ENCODE measurements around the gene MEST. TPM values are rescaled to one million over a fixed set of nuclear protein-coding genes. Genes with fewer than 3 reads are reported as not detected.
"Not testable (repeated sequence)": the region's sequence is repeated elsewhere in the genome, so short reads cannot be mapped to it uniquely, and the experiment has no call there.

Gene MEST
- total RNA-seq, 1 donor from 2014 or later = 0.64 TPM

DNA sequence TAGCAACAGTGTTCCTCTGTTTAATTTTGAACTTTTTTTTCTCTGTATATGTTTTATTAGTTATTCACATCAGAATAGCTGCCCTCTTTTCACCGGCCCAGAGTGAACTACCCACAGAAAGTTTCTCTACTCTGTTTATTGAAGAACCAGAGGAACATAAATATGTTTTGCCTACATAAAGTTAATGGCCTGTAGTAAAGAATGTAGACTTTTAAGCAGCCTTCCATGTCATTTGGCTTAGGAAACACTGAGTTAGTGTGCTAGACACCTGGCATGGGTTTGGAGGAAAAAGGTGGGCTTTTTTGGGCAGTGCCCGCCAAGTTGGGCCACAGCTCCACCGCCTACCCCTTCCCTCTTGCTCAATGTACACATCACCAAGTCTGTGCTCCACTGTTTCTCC lies 8.9 kb upstream of the MEST start:
- DNase-seq (ENCODE audit: low read depth in 2 of 2) = no peak

DNA sequence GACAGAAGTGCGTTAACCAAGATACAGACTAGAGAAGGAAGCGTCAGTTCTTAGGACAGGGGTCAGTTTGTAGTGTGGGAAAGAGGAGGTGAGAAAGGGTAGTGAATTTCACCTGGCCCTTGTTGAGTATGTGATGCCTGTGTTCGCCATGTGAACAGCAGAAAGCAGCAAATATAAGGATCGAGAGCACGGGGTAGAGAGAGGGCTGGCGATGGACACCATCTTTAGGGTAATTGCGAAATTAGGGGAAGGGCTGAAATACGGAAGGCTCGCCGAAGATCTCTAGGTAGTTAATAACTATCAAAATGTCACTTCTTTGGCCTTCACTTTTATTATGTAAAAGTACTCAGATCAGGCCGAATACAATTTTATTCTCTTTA lies 6.2 kb upstream of the MEST start:
- DNase-seq (ENCODE audit: low read depth in 2 of 2) = no peak

DNA sequence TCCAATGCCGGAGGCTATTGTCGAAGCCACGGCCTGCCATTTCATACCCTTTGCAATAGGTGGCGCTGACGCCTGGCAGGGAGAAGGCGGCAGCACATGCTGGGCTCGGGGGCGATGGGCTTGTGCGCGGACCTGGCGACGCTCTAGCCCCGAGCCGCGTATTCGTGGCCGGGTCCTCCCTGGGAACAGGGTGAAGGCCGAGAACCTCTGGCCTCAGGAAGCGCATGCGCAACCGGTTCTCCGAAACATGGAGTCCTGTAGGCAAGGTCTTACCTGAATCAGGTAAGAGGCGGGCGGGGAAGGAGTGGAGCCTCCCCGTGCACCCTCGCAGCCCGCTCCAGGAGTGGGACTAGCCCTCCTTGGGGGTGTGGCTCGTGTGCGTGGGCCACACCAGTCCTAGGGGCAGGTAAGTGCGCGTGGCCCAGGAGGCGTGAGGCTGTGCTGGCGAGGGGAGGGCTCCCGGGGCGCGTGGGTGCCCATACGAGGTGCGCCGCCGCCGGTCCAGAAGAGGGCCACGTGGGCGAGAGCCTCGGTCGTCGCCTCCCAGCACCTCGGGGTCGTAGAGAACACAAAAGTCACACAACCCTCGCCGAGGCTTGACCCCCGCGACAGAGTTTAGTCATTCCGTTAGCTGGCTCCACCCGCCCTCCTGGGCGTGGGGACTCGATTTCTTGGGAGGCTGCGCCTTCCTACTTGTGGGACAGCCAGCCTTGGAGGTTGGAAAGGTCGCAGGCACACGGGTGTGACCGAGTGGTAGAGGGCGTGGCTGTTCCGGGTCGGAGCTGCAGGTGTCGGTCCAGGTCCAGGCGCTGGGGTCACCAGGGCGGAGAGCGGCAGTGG lies 5.6 kb upstream of the MEST start:
- peak; percentile 9 to 63 for DNase-seq (ENCODE audit: low read depth in 2 of 2)

DNA sequence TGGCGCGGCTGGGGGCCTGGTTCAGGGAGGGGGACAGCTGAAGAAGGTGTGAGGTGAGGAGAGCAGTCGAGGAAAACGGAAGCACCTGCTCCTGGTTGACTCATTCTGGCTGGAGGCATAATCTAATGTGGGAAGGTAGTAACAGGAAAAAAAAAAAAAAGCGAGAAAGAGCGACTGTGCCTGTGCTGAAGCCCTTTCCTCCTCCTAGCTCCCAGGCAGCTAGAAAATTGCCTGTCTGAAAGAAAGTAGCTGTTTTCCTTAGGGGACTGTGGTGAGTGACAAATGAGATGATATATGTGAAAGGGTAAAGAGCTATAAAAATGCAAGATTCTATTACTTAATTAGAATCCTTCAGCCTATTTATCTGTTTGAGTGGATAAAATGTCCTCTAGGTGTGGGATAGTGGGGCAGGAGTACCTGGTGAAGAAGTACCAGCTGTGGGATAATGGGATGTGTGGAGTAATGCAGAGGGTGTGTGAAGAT lies 4.9 kb upstream of the MEST start:
- DNase-seq (ENCODE audit: low read depth in 2 of 2) = peak; percentile 5 to 65

DNA sequence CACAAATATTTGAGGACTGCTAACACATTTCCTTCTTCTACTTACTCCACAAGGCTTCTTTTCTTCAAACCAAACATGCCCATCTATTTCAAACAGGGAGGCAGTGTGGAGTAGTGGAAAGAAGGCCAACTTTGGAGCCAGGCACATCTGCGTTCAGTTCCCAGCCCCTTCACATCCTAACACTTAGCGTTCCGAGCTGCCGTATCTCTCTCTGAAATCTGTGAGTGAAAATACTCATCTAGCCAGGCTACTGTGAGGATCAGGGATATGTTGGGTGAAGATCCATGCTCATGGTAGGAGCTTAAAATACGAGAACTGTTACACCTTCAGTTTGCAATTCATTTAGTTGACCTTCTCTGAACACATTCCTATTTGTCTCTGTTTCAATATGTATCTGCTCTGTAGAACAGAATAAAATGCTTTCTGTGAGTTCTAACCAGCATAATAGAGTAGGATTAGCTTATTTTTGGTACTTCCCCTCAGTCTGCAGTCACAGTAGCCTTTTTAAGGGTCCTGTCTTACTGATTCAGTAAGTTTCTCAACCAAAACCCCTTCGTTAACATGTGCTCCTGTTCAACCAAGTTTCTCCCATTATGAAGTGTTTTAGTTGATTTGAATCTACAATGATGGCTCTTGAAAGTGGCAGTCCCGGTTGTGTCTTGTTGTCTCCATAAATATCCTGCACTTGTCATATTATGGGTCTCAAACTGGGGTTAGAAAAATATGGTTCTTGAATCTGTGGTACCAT lies 3.3 kb upstream of the MEST start:
- no peak for DNase-seq (ENCODE audit: low read depth in 2 of 2)

DNA sequence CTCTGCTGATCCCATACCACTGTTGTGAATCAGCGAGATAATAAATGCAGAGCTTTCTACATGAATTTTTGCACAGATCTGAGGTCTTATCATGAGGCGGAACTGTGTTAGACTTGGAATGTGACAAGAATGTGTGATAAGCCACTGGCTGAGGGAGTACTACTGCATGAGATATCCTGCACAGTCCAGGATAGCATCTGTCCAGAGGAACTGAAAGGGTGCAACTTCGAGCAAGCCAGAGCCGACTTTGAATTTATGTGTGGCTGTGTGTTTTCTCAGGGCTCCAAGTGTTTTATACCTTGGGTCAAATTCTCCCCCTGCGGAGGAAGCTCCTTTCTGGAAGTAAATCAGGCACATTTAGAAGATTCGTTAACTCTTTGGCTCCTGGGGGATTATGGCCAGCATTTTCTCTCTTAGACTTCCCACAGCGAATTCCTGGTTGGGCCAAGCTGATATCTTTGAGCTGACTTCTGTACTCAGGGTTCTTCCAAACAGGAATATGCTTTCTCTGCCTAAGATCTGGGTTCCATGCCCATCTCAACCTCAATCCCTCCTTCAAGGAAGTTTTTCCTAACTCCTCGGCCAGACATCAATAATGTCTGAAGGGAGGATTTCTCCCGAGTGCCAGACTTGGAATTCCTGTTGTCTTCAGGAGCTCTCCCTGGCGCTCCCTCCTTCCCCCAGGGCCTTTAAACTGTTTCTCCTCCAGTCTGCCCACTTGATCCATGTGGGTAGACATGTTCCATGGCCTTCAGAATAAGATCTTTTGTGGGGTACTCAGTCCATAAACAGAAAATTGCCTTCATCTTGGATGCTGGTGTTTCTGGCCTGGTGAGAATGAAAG lies 2.5 kb upstream of the MEST start:
- DNase-seq (ENCODE audit: low read depth in 2 of 2) = peak in 1 of 2 donors; percentile 18

DNA sequence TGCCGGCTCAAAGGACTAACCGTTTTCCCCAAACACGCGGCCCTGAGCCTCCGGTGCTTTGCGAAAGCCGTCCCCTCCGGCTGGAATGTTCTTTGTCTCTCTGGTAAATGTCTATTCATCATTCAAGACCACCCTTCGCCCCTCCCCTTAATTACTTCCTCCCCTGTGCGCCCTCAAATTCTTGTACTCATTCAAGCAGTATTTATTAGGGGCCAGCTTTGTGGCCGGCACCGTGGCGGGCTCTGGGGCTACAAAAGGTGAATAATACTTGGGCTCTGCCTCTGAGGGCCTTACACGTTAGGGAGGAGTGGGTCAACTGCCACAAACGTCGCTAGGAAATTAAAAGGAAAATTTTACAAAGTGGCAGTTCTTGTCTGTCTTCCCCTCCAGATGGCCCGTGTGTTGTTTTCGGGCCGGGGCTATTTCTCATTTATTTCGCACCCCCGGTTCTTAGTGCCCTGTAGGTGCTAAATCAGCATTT lies 1.5 kb upstream of the MEST start:
- DNase-seq (ENCODE audit: low read depth in 2 of 2) = no peak

DNA sequence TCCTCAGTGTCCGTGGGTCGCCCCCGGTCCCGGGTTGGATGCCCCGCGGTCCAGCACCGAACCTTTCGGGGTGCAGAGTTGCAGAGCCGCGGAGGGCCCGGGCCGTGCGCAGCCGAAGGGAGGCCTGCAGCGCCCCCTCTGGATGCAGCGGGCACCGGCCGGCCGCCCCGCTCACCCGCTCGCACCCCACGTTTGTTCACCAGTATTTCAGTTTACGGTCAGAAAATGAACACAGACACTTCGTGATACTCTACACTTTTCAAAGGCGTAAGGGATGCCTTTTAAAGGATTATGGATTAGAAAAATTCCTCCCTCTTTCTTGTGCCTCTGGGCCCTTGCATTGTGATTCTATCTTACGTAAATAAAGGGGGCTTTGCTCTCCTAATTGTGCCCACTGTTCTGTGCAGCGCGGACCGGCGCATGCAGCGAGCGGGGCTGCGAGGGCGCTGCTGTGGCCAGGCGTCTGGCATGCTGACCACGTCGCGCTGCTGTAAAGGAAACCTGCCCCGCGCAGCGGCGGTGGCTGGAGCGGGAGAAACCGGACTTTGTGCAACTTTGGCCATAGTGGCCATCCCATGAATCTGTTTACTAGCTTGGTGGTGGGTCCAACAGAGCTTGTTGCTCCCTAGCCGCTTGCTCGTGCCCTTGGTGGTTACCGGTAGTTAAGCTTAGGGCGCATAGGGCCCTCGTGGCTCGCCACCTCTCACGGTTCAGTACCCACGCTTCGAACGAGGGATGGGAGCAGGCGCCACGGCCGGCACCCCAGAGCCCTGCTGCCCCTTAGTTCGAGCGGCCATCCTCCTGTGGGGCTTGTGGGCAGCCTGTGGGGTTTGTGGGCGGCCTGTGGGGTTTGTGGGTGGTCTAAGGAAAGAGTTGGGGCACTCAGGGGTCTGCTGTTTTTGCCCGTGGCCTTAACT lies 739 bp upstream of the MEST start:
- peak; percentile 5 to 39 for DNase-seq (ENCODE audit: low read depth in 2 of 2)

DNA sequence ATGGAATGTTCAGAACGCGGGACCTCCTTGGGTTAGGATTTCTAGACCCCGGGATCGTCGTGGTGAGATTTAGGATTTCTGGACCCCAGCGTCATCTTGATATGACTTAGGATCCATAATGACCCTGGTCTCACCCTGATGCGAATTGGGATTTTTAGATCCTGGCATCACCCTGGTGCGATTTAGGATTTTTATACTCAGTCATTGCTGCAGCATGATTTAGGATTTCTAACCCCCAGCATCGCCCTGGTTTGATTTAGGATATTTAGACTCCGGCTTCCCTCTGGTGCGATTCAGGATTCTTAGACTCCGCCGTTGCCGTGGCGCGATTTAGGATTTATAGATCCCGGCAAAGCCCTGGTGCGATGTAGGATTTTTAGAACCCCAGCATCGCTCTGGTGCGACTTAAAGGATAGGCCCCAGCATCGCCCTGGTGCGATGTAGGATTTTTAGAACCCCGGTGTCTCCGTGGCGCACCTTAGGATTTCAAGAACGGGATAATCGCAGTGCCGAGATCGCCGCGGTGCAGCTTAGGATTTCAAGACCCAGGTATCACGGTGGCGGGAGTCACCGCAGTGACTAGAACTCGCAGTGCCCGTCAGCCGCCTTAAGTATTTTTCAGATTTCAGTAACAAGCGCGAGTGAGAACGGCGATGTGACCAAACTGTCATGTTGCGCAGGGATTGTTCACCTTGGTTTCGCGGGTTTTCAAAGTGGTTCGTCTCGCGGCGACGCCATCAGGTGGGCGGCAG lies 814 bp downstream of the MEST start:
- DNase-seq (ENCODE audit: low read depth in 2 of 2) = no peak

DNA sequence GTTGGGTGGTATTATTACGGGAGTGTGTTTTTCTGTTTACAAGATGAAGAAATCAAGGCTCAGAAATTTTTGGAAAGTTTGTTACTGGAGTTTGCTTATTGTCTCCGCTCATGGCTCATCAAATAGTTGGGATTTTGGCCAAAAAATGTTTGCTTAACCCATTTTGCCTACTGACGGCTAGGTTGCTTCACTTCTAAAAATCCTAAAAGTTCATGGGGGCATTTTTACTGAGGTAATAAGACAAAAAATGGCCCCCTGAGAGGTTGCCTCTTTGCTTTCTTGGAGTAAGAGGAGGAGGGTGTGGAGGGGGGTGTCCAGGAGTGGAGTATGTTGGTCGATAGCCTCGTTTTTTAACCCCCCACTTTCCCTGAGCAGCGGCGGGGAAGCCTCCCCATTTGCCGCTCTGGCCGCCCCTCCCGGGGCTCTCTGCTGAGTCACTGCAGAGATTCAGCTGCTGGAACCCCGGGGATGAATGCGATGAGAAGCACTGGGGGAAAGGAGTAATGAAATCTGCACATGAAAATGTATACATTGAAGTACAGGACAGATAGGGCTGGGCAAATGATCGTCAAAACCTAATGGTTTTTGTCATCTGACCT lies 1.5 kb downstream of the MEST start:
- DNase-seq (ENCODE audit: low read depth in 2 of 2) = no peak

DNA sequence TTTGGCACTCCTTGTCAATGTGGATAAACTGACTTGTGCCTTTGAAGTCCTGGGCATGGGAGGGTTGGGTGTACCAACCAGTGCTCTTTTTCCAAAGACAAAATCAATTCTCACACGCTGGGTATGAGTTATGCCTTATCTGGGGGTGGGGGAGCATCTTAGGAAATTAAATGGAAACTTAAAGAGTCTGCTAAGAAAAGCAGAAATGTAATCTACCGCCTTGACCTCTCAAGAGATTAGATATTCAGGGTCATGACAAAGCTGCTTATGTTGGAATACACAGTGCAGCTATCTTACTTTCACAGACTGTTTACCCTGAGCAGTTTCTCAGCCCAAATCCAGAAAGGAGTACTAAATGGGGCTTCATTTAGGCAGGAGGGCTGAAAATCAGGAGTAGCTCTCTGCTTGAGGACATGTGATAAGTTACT lies 2.6 kb downstream of the MEST start:
- no peak for DNase-seq (ENCODE audit: low read depth in 2 of 2)

DNA sequence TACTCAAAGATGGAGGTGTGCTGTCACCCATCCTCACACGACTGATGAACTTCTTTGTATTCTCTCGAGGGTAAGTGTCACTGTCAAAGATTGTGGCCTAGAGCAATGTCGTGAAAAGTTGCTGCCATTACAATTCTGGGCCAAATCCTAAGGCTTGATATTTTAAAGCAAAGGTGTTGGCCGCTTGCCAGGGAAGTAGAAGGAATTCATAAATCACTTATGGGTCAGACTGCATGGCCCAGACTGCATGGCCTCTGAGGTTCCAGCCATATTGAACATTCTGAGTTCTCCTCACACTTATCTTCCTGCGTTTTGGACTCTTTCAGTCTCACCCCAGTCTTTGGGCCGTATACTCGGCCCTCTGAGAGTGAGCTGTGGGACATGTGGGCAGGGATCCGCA lies 8.6 kb downstream of the MEST start:
- no peak for DNase-seq (ENCODE audit: low read depth in 2 of 2)

DNA sequence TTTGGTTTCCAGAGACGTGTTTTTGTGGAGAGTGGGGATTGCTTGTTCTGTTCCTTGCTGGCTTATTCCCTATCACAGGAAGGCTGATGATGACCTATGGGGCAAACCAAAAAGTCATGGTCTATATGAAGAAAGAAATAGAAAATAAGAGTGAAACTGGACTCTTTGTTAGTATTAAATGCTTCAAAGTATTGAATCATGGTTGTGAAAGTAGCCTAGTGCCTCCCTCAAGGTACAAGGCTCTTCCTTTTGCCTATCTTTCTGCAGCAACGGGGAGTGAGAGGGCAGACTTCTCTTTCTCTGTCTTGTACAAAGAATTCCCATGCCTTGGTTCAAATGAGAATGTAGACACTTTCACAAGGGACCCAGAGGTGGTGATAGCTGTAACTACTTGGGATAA lies 9.0 kb downstream of the MEST start:
- DNase-seq (ENCODE audit: low read depth in 2 of 2) = no peak

DNA sequence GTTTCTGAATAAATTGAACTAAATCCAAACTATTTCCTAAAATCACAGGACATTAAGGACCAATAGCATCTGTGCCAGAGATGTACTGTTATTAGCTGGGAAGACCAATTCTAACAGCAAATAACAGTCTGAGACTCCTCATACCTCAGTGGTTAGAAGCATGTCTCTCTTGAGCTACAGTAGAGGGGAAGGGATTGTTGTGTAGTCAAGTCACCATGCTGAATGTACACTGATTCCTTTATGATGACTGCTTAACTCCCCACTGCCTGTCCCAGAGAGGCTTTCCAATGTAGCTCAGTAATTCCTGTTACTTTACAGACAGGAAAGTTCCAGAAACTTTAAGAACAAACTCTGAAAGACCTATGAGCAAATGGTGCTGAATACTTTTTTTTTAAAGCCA lies 13.9 kb downstream of the MEST start:
- DNase-seq (ENCODE audit: low read depth in 2 of 2) = no peak

DNA sequence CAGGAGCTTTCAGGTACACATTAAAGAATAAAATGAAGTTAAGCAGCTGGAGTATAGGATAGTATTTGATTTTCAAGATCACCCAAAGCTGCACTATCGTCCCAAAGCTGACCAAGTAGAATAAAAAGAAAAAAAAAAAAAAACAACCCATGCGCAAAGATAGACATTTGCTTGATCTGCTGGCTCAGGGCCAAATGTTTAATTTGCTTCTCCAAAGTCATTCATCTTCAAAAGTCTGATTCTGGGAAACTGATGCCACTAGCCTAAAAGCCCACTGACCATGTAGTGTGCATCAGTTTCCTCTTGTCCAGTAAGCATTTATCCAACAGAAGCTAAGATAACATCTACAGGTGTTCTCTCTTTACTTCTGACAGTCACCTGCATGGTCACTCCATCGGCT lies 14.5 kb downstream of the MEST start:
- DNase-seq (ENCODE audit: low read depth in 2 of 2) = no peak

DNA sequence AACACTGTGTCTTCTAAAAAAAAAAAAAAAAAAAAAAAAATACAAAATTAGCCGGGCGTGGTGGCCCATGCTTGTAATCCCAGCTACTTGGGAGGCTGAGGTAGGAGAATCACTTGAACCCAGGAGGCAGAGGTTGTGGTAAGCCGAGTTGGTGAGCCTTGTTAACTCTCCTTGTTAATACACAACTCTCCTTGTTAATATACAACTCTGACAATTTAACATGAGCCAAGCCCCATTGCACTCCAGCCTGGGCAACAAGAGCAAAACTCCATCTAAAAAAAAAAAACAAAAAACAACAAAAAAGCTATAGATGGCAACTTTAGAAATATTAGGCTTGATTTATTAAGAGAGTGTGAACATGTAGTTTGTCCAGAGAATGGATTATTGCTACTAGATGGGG lies 20.2 kb downstream of the MEST start:
- DNase-seq (ENCODE audit: low read depth in 2 of 2) = not testable (repeated sequence)

DNA sequence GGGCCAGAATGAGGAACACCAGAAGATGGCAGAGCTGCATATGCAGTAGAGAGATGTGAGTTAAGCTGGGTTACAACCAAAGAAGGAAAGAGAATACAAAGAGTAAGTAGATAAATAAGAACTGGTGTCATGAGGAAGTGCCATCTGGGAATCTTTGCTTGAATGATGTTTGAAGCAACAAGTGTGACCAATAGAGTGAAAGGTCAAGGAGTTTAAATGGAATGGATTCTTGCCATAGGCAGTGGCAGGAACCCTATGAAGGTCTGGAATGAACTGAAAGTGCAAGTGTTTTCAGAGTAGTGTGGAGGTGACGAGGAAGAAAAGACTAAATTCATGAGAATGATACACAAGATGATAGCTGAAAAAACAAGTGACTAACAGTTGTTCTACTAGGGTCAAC lies 21.6 kb downstream of the MEST start:
- DNase-seq (ENCODE audit: low read depth in 2 of 2) = no peak

DNA sequence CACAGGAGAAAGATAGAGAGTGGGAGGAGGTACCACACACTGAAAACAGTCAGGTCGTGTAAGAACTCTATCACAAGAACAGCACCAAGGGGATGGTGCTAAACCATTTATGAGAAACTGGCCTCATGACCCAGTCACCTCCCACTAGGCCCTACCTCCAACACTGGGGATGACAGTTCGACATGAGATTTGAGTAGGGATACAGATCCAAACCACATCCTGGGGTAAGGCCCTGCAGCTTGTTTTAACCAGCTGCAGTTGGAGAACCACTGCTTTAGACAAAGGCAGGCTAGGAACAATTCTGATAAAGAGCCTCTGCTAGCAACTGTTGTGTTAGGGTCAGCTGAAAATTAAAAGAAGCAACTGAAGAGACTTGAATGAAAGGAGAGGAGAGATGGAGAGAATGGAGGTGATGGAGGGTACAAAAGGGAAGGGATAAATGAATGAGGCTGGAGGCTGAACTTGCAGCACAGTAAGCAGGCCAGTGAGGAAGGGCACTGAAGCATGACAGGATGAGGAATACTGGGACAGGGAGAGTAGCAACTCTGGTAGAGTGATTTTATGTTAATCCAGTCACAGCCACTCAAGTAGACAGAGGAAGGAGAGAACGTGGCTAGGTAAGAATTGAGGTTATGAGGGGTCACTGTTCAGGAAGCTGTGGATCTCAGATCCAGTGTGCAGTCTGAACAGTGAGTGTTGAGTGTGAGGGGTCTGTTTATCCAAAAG lies 23.6 kb downstream of the MEST start:
- no peak for DNase-seq (ENCODE audit: low read depth in 2 of 2)
